ENCODE results near the gene PRAME.
"Not testable (repeated sequence)": the region's sequence is repeated elsewhere in the genome, so short reads cannot be mapped to it uniquely, and the experiment has no call there.

PRAME gene

GRCh38 chr22:22581524-22581923, 22.5 kb upstream of the PRAME start:
- DNase-seq (ENCODE audit: low spot score) = not testable (repeated sequence)

- no peak for DNase-seq (ENCODE audit: low spot score)
These were observed 21.0 kb upstream of the PRAME start for GRCh38 chr22:22579869-22580604.

- peak; percentile 83 for DNase-seq (ENCODE audit: low spot score)
These were observed 19.8 kb upstream of the PRAME start for GRCh38 chr22:22578702-22579424.

GRCh38 chr22:22576989-22577427, 17.9 kb upstream of the PRAME start:
- no peak for DNase-seq (ENCODE audit: low spot score)

GRCh38 chr22:22576244-22576988, 17.4 kb upstream of the PRAME start:
- peak; percentile 56 for DNase-seq (ENCODE audit: low spot score)

GRCh38 chr22:22574361-22574760, 15.3 kb upstream of the PRAME start:
- no peak for DNase-seq (ENCODE audit: low spot score)

- DNase-seq (ENCODE audit: low spot score) = no peak
These were observed 14.2 kb upstream of the PRAME start for GRCh38 chr22:22573047-22573889.

GRCh38 chr22:22571862-22572261, 12.8 kb upstream of the PRAME start:
- DNase-seq (ENCODE audit: low spot score) = no peak

- no peak for DNase-seq (ENCODE audit: low spot score)
These were observed 12.4 kb upstream of the PRAME start for GRCh38 chr22:22571429-22571828.

GRCh38 chr22:22569218-22569617, 10.2 kb upstream of the PRAME start:
- no peak for DNase-seq (ENCODE audit: low spot score)

GRCh38 chr22:22565981-22566380, 6.9 kb upstream of the PRAME start:
- DNase-seq (ENCODE audit: low spot score) = no peak

GRCh38 chr22:22558071-22558971, 744 bp downstream of the PRAME start:
- DNase-seq (ENCODE audit: low spot score) = no peak

- DNase-seq (ENCODE audit: low spot score) = no peak
These were observed 1.8 kb downstream of the PRAME start for GRCh38 chr22:22556995-22557925.

GRCh38 chr22:22556578-22556977, 2.5 kb downstream of the PRAME start:
- no peak for DNase-seq (ENCODE audit: low spot score)

- DNase-seq (ENCODE audit: low spot score) = no peak
These were observed 3.5 kb downstream of the PRAME start for GRCh38 chr22:22555596-22555995.

- no peak for DNase-seq (ENCODE audit: low spot score)
These were observed 4.3 kb downstream of the PRAME start for GRCh38 chr22:22554587-22555284.

- DNase-seq (ENCODE audit: low spot score) = no peak
These were observed 5.1 kb downstream of the PRAME start for GRCh38 chr22:22553735-22554586.

GRCh38 chr22:22553141-22553540, 5.9 kb downstream of the PRAME start:
- DNase-seq (ENCODE audit: low spot score) = no peak
